MM.1S (cell line): ENCODE measurements around the gene KCND2.

Experiments
- DNase-seq: peaks from one replicate; pipeline ENCODE4 v3.0.0-alpha.2; 2015
- H2AFZ ChIP-seq: fragments of 300-600 bp; sonication (generic); 2 replicates; pipeline ENCODE4 v1.6.0; 2016; ENCODE audit warnings: antibody characterized with exemption, low read length
- H3F3A ChIP-seq: fragments of 300-600 bp; sonication (generic); 2 replicates; pipeline ENCODE4 v1.6.1; 2016; ENCODE audit warnings: mild to moderate bottlenecking, antibody characterized with exemption, low read length, moderate library complexity, mixed read lengths; ENCODE audit not compliant: insufficient read depth
- H3K27ac ChIP-seq: fragments of 300-600 bp; sonication (generic); 2 replicates; pipeline ENCODE4 v1.5.1; 2016; ENCODE audit warnings: mild to moderate bottlenecking, low read length
- H3K27me3 ChIP-seq: fragments of 300-600 bp; sonication (generic); replicated peaks from 2 replicates; pipeline ENCODE4 v1.6.0; 2016; ENCODE audit warnings: low read length; ENCODE audit not compliant: insufficient read depth
- H3K36me3 ChIP-seq: fragments of 300-600 bp; sonication (generic); replicated peaks from 2 replicates; pipeline ENCODE4 v1.6.1; 2016; ENCODE audit warnings: mild to moderate bottlenecking, low read length, mixed read lengths; ENCODE audit not compliant: insufficient read depth
- H3K4me1 ChIP-seq: fragments of 300-600 bp; sonication (generic); 2 replicates; pipeline ENCODE4 v1.6.1; 2016; ENCODE audit warnings: low read length, mixed read lengths
- H3K4me2 ChIP-seq: fragments of 300-600 bp; sonication (generic); 2 replicates; pipeline ENCODE4 v1.6.0; 2016; ENCODE audit warnings: low read depth, low read length
- H3K4me3 ChIP-seq: fragments of 300-600 bp; sonication (generic); 2 replicates; pipeline ENCODE4 v1.5.1; 2016; ENCODE audit warnings: low read length, mixed read lengths
- H3K79me2 ChIP-seq: fragments of 300-600 bp; sonication (generic); 2 replicates; pipeline ENCODE4 v1.6.1; 2016; ENCODE audit warnings: mixed run types, low read length, mixed read lengths
- H3K9ac ChIP-seq: fragments of 300-600 bp; sonication (generic); 2 replicates; pipeline ENCODE4 v1.6.1; 2016; ENCODE audit warnings: low read length, mixed read lengths
- H3K9me2 ChIP-seq: fragments of 300-600 bp; sonication (generic); replicated peaks from 2 replicates; pipeline ENCODE4 v1.6.1; 2016; ENCODE audit warnings: mild to moderate bottlenecking, low read length, mixed read lengths; ENCODE audit not compliant: insufficient read depth
- H3K9me3 ChIP-seq: fragments of 300-600 bp; sonication (generic); replicated peaks from 2 replicates; pipeline ENCODE4 v1.6.1; 2016; ENCODE audit warnings: mild to moderate bottlenecking, low read length, mixed read lengths; ENCODE audit not compliant: insufficient read depth
- H4K20me1 ChIP-seq: fragments of 300-600 bp; sonication (generic); 2 replicates; pipeline ENCODE4 v1.6.1; 2016; ENCODE audit warnings: mild to moderate bottlenecking, low read length, moderate library complexity, mixed read lengths; ENCODE audit not compliant: insufficient read depth
- CTCF ChIP-seq: fragments of 300-600 bp; sonication (generic); IDR thresholded peaks from 2 replicates; pipeline ENCODE4 v1.5.1; 2016; ENCODE audit warnings: antibody characterized with exemption, low read length, mixed read lengths
- EZH2 ChIP-seq: fragments of 300-600 bp; sonication (generic); optimal IDR thresholded peaks from 2 replicates; pipeline ENCODE3; 2017; ENCODE audit warnings: low read depth, mild to moderate bottlenecking, antibody characterized with exemption, low read length, mixed read lengths
- EZH2phosphoT487 ChIP-seq: fragments of 300-600 bp; sonication (generic); IDR thresholded peaks from 2 replicates; pipeline ENCODE4 v1.6.1; 2018; ENCODE audit warnings: antibody characterized with exemption, low read length

The KCND2 gene

GRCh38 chr7:120256344-120257070 is 16.5 kb upstream of the KCND2 start:
- Histone ChIP-seq H3K79me2 (no peaks in the 10 kb centered on the region), H3K36me3 (no peaks in the 10 kb centered on the region), H3K9me2 (no peaks in the 10 kb centered on the region), H3K4me3 (no peak overlapping the region), H3F3A (no peaks in the 10 kb centered on the region), H3K4me2 (no peak overlapping the region), H3K27me3 (no peaks in the 10 kb centered on the region), H3K9ac (no peak overlapping the region), H4K20me1 (no peaks in the 10 kb centered on the region), H3K9me3 (no peaks in the 10 kb centered on the region), H2AFZ (no peak overlapping the region), H3K27ac (no peak overlapping the region), H3K4me1 (no peaks in the 10 kb centered on the region)
- TF ChIP-seq EZH2phosphoT487 (no peak), CTCF (no peak)
- no peak for DNase-seq

- Histone ChIP-seq H3K4me3 (no peak overlapping the region), H4K20me1 (no peaks in the 10 kb centered on the region), H3F3A (no peaks in the 10 kb centered on the region), H3K27me3 (no peaks in the 10 kb centered on the region), H3K9ac (no peak overlapping the region), H3K4me2 (no peak overlapping the region), H2AFZ (no peak overlapping the region), H3K27ac (no peak overlapping the region), H3K9me3 (no peaks in the 10 kb centered on the region), H3K4me1 (no peaks in the 10 kb centered on the region), H3K9me2 (no peaks in the 10 kb centered on the region), H3K36me3 (no peaks in the 10 kb centered on the region), H3K79me2 (no peaks in the 10 kb centered on the region)
- no peak for DNase-seq
- no peak for TF ChIP-seq EZH2
- TF ChIP-seq EZH2phosphoT487, result no peak
- no peak for TF ChIP-seq CTCF
Observed at GRCh38 chr7:120259386-120259785, 13.6 kb upstream of the KCND2 start.

- no peak overlapping the region for H3K4me2 ChIP-seq
- H3F3A ChIP-seq, result no peaks in the 10 kb centered on the region
- H3K36me3 ChIP-seq, result no peaks in the 10 kb centered on the region
- H2AFZ ChIP-seq, result no peak overlapping the region
- H4K20me1 ChIP-seq, result no peaks in the 10 kb centered on the region
- no peak overlapping the region for H3K4me3 ChIP-seq
- no peaks in the 10 kb centered on the region for H3K79me2 ChIP-seq
- H3K27me3 ChIP-seq, result no peaks in the 10 kb centered on the region
- H3K4me1 ChIP-seq, result no peaks in the 10 kb centered on the region
- no peaks in the 10 kb centered on the region for H3K9me3 ChIP-seq
- no peak overlapping the region for H3K27ac ChIP-seq
- DNase-seq, result no peak
- no peaks in the 10 kb centered on the region for H3K9me2 ChIP-seq
- TF ChIP-seq EZH2 (no peak), EZH2phosphoT487 (no peak), CTCF (no peak)
- H3K9ac ChIP-seq, result no peak overlapping the region
Observed at GRCh38 chr7:120260111-120260510, 12.9 kb upstream of the KCND2 start.
